BLaER1 treated with 17β-estradiol and CSF1 and Interleukin-3, amounts not matched to agents 10 nM and 100 nM (cell line): ENCODE results near the gene RNU6-1.

Source experiments
- H3K27ac ChIP-seq, 11 experiments: shearing (Covaris generic); formaldehyde crosslinking; 2 replicates each; pipeline ENCODE4 v1.8.1; 2022
- H3K27me3 ChIP-seq, 11 experiments: shearing (Covaris generic); formaldehyde crosslinking; 2 replicates each; pipeline ENCODE4 v1.8.1; 2022
- H3K36me3 ChIP-seq, 11 experiments: shearing (Covaris generic); formaldehyde crosslinking; 2 replicates each; pipeline ENCODE4 v1.8.1; 2022
- H3K4me1 ChIP-seq, 10 experiments: shearing (Covaris generic); formaldehyde crosslinking; 2 replicates each; pipeline ENCODE4 v1.8.1; 2022
- H3K4me2 ChIP-seq, 11 experiments: shearing (Covaris generic); formaldehyde crosslinking; 2 replicates each; pipeline ENCODE4 v1.8.1; 2022
- H3K4me3 ChIP-seq, 10 experiments: shearing (Covaris generic); formaldehyde crosslinking; 2 replicates each; pipeline ENCODE4 v1.8.1; 2022
- H3K9ac ChIP-seq, 11 experiments: shearing (Covaris generic); formaldehyde crosslinking; 2 replicates each; pipeline ENCODE4 v1.8.1; 2022
- H3K9me3 ChIP-seq, 11 experiments: shearing (Covaris generic); formaldehyde crosslinking; replicated peaks in 1 of 11; 2 replicates each; pipeline ENCODE4 v1.8.1; 2022
- H4K20me1 ChIP-seq, 11 experiments: shearing (Covaris generic); formaldehyde crosslinking; 2 replicates each; pipeline ENCODE4 v1.8.1; 2022
- Cebpa-rat ChIP-seq, 11 experiments: shearing (Covaris generic); IDR thresholded peaks; 2 replicates each; pipeline ENCODE4 v1.8.1; 2022

Gene RNU6-1

DNA sequence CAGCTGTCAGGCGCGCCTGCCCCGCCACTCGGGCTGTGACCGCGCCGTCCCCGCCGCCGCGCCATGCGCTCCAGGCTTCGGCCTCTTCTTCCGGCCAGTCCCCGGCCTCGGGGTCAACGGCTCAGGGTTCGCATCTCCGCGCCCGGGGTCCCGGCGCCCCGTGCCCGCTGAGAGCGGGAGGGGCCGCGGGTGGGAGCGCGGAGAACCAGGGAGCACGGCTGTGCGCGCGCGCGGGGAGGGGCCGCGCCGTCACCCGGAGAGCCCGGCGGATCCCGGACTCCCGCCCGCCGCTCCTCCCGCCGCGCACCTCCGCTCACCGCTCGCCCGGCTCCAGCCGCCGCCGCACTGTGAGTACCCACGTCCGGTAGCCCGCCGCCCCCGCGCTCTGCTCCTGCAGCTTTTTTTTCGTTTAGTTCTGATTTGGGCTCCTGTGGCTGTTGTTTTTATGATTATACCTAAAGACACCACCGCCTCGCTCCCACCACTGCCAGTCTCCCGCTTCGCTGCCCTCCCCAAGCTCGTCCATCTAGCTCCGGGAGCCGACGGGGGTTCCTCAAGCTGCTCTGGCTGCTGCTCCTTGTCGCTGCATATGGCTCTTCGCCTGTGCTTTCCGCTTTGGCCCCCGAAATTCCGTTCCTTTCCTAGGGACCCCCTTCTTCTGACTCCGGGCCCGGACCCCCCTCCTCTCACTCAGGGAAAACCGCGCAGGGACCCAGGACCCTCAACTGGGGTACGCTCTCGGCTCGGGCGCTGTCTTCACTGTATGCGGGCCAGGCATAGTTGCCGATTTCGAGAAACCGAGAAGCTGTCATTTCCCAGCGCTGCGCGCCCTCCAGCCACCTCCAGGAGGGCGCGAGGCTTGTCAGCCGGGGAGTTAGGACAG, 16.3 kb downstream of the RNU6-1 start:
- H3K4me1 ChIP-seq, result peaks cover 0 to 6% (median 0%) of the 10 kb centered on the region in 10 experiments; a peak in 1 of 20 replicates
- H3K27me3 ChIP-seq, result peaks cover 96 to 100% (median 99%) of the 10 kb centered on the region in 11 experiments
- H3K9me3 ChIP-seq, result peaks cover 46 to 90% (median 74%) of the 10 kb centered on the region in 11 experiments
- peaks cover 0 to 53% (median 10%) of the 10 kb centered on the region in 11 experiments; a peak in 11 of 22 replicates for H4K20me1 ChIP-seq
- H3K4me3 ChIP-seq, result peak overlapping the region in 4 of 10 experiments; percentile 2 to 14 (median 8); a peak in 1 of 20 replicates
- H3K27ac ChIP-seq, result no peak overlapping the region
- peaks cover 0 to 2% (median 0%) of the 10 kb centered on the region in 11 experiments; a peak in 2 of 22 replicates for H3K36me3 ChIP-seq
- H3K4me2 ChIP-seq, result peak overlapping the region in 7 of 11 experiments; percentile 3 to 26 (median 18); a peak in 4 of 22 replicates
- no peak for TF ChIP-seq Cebpa-rat (IDR thresholded peaks at IDR 0.05)
- no peak overlapping the region for H3K9ac ChIP-seq

DNA sequence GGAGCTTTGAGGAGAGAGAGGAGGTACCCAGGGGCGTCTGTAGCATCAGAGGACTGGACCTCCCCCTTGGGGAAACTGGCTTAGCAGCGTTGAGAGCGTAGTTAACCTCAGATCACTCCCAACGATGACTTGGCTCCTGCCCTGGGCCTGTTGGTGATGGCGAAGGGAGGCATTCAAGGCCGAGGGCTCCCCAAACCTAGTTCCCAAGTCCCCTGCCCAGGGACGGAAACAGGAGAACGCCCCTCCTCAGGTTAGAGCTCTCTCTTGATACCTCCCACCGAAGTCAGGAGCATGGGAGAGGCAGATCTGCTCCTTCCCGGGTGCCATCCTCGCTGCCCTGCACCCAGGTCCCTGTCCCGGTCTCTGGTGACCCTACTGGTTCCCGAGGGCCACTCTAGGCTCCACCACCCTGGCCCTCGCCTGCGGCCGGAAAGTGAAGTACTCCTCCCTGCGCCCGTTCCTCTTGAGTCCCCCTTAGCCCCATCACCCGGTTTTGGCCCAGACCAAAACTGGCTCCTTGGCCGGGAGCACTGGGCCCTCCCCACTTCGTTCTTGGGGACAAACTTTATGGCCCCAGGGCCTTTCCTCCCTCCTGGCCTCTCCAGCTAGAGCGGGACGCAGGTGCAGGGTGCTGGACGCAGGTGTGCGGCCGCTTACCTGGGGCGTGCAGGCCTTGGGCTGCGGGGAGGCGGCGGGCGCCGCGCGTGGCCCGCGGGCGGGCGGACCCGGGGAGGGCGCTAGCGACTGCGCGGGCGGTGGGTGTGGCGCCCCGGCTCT, 17.1 kb downstream of the RNU6-1 start:
- H3K9ac ChIP-seq, result no peak overlapping the region
- peaks cover 0 to 61% (median 10%) of the 10 kb centered on the region in 11 experiments; a peak in 11 of 22 replicates for H4K20me1 ChIP-seq
- no peak for TF ChIP-seq Cebpa-rat (IDR thresholded peaks at IDR 0.05)
- H3K4me2 ChIP-seq, result no peak overlapping the region
- no peaks in the 10 kb centered on the region; a peak in 2 of 22 replicates for H3K36me3 ChIP-seq
- 0 out of 20 replicates have a peak overlapping the region, but pooled peaks of 1 of the 10 experiments have one; percentile 4 for H3K4me3 ChIP-seq
- peaks cover 0 to 6% (median 0%) of the 10 kb centered on the region in 10 experiments; a peak in 1 of 20 replicates for H3K4me1 ChIP-seq
- peaks cover 93 to 100% (median 99%) of the 10 kb centered on the region in 11 experiments for H3K27me3 ChIP-seq
- peaks cover 38 to 82% (median 66%) of the 10 kb centered on the region in 11 experiments for H3K9me3 ChIP-seq
- H3K27ac ChIP-seq, result no peak overlapping the region

DNA sequence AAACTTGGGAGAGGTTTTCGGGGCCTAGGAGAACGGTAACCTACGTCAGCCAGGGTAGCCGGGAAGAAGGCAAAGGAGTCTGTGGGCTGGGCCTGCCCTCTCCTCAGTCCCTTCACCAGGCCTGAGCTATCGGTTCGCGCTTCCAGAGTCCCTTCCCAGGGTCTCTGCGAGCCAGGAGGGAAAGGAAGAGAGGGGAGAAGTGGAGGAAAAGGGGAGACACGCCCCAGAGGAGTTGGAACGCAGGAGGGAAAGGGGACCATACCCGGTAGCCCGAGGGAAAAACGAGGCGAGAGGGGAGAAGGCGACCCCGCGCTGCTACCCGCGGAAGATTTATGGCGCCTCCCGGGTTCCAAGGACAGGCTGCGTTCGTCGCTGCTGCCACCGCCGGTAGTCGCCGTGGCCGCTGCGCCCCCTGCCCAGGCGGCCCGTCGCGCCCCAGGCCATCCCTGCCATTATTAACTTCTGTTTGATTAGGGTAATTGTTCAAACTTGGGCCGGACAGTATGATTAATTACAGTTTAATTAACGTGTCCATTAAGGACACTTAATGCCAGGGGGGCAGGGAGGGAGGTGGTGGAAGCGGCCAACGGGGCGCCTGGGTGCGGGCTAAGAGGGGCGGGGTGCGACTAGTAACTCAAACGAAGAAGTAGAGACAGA, 17.9 kb downstream of the RNU6-1 start:
- Histone ChIP-seq H3K4me1 (peaks cover 0 to 6% (median 0%) of the 10 kb centered on the region in 10 experiments; a peak in 1 of 20 replicates), H4K20me1 (peaks cover 0 to 61% (median 10%) of the 10 kb centered on the region in 11 experiments; a peak in 11 of 22 replicates), H3K4me3 (no peak overlapping the region), H3K36me3 (no peaks in the 10 kb centered on the region; a peak in 1 of 22 replicates), H3K27ac (no peak overlapping the region), H3K27me3 (peaks cover 87 to 96% (median 94%) of the 10 kb centered on the region in 11 experiments), H3K4me2 (no peak overlapping the region), H3K9ac (no peak overlapping the region), H3K9me3 (peaks cover 30 to 78% (median 58%) of the 10 kb centered on the region in 11 experiments)
- no peak for TF ChIP-seq Cebpa-rat (IDR thresholded peaks at IDR 0.05)

DNA sequence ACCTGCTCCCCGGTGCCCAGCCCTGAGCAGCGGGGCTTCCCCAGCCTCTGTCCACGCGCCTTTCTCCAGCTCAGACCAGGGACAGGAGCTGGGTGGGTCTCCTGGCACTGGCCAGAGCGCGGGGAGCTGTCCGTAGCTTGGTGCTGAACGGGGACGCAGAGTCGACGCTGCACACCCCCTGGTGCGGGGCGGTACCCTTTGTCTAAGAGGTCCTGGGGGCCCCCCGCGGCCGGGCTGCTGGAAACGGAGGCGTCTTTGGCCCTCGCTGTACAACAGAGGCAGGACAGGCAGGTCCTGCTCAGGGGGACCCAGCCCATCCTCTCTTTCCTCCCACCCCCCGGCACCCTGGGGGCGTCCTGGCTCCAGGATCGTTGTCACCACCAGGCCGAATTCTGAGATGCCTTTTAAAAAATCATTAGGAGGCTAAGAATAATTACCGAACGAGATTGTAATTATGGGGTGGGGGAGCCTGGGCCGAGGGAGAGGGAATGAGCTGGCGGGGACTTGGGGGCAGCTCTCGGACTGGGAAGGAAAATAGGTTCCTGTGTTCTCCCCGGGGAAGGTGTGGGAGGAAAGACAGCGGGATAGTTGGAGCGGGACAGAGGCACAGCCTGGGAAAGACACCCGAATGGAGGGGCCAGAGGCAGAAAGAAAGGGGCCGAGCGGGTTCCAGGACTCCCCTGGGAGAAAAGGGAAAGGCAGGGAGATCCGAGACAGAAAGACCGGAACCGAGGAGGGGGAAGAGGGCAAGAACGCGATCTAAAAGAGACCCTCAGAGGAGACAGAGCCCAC, 18.7 kb downstream of the RNU6-1 start:
- peaks cover 23 to 75% (median 50%) of the 10 kb centered on the region in 11 experiments for H3K9me3 ChIP-seq
- no peak overlapping the region for H3K4me2 ChIP-seq
- peaks cover 80 to 88% (median 87%) of the 10 kb centered on the region in 11 experiments for H3K27me3 ChIP-seq
- no peak for TF ChIP-seq Cebpa-rat (IDR thresholded peaks at IDR 0.05)
- peaks cover 0 to 6% (median 0%) of the 10 kb centered on the region in 10 experiments; a peak in 1 of 20 replicates for H3K4me1 ChIP-seq
- no peak overlapping the region for H3K9ac ChIP-seq
- H3K27ac ChIP-seq, result no peak overlapping the region
- peaks cover 0 to 61% (median 10%) of the 10 kb centered on the region in 11 experiments; a peak in 11 of 22 replicates for H4K20me1 ChIP-seq
- H3K36me3 ChIP-seq, result no peaks in the 10 kb centered on the region; a peak in 1 of 22 replicates
- H3K4me3 ChIP-seq, result no peak overlapping the region

- H3K4me1 ChIP-seq, result peaks cover 0 to 6% (median 0%) of the 10 kb centered on the region in 10 experiments; a peak in 1 of 20 replicates
- no peak overlapping the region for H3K27ac ChIP-seq
- H3K4me3 ChIP-seq, result no peak overlapping the region
- peaks cover 0 to 61% (median 10%) of the 10 kb centered on the region in 11 experiments; a peak in 11 of 22 replicates for H4K20me1 ChIP-seq
- no peak overlapping the region for H3K9ac ChIP-seq
- peaks cover 72 to 80% (median 78%) of the 10 kb centered on the region in 11 experiments for H3K27me3 ChIP-seq
- peaks cover 22 to 75% (median 50%) of the 10 kb centered on the region in 11 experiments for H3K9me3 ChIP-seq
- H3K36me3 ChIP-seq, result peaks cover 0 to 6% (median 4%) of the 10 kb centered on the region in 11 experiments; a peak in 6 of 22 replicates
- H3K4me2 ChIP-seq, result no peak overlapping the region
- no peak for TF ChIP-seq Cebpa-rat (IDR thresholded peaks at IDR 0.05)
These were observed 19.5 kb downstream of the RNU6-1 start for GRCh38 chr15:67820122-67820991.

- Histone ChIP-seq H3K9me3 (peaks cover 27 to 73% (median 55%) of the 10 kb centered on the region in 11 experiments), H3K27me3 (peaks cover 64 to 73% (median 71%) of the 10 kb centered on the region in 11 experiments), H3K4me3 (no peak overlapping the region), H3K4me2 (no peak overlapping the region), H3K27ac (no peak overlapping the region), H3K9ac (no peak overlapping the region), H3K4me1 (peaks cover 0 to 6% (median 0%) of the 10 kb centered on the region in 10 experiments; a peak in 1 of 20 replicates), H3K36me3 (peaks cover 0 to 9% (median 4%) of the 10 kb centered on the region in 11 experiments; a peak in 6 of 22 replicates), H4K20me1 (peaks cover 0 to 59% (median 8%) of the 10 kb centered on the region in 11 experiments; a peak in 11 of 22 replicates)
- no peak for TF ChIP-seq Cebpa-rat (IDR thresholded peaks at IDR 0.05)
These were observed 20.2 kb downstream of the RNU6-1 start for GRCh38 chr15:67819636-67820035.

- Histone ChIP-seq H3K9me3 (peaks cover 24 to 63% (median 44%) of the 10 kb centered on the region in 11 experiments), H3K36me3 (peaks cover 0 to 9% (median 4%) of the 10 kb centered on the region in 11 experiments; a peak in 6 of 22 replicates), H3K27ac (no peak overlapping the region), H3K4me2 (no peak overlapping the region), H3K4me3 (no peak overlapping the region), H4K20me1 (peaks cover 0 to 50% (median 7%) of the 10 kb centered on the region in 11 experiments; a peak in 10 of 22 replicates), H3K27me3 (peaks cover 53 to 61% (median 59%) of the 10 kb centered on the region in 11 experiments), H3K4me1 (no peaks in the 10 kb centered on the region), H3K9ac (no peak overlapping the region)
- no peak for TF ChIP-seq Cebpa-rat (IDR thresholded peaks at IDR 0.05)
These were observed 21.4 kb downstream of the RNU6-1 start for GRCh38 chr15:67818464-67818863.
